GM12878 (cell line): Measurements from ENCODE around the gene NOC2L. TPM values are rescaled to one million over a fixed set of nuclear protein-coding genes. Genes with fewer than 3 reads are reported as not detected.

Experiments used
- ATAC-seq: fragments of 200-7000 bp; cut with Tn5 transposase; 3 replicates; pipeline ENCODE4 v1.9.1; 2020; ENCODE audit warnings: mild to moderate bottlenecking, moderate library complexity
- BruUV-seq: library from RNA; stranded (reverse); fragments of 400-500 nt; replicated peaks from 2 replicates; lab custom pipeline; 2021; lab: Mats Ljungman, UMichigan
- CTCF ChIA-PET: fragments of 300-600 bp; sonication (Branson Sonifier 250); formaldehyde crosslinking; extraction: SDS; loops from one replicate; lab custom pipeline; 2021; ENCODE audit warnings: inconsistent platforms; lab: Yijun Ruan, JAX
- POLR2A ChIA-PET: fragments of 350-600 bp; formaldehyde crosslinking; extraction: SDS; loops from one replicate; lab custom pipeline; 2021; ENCODE audit warnings: inconsistent platforms; lab: Charles Lee
- RAD21 ChIA-PET: fragments of 300-600 bp; sonication (Branson Sonifier 250); formaldehyde crosslinking; loops from one replicate; lab custom pipeline; 2023; ENCODE audit warnings: antibody characterized with exemption; ENCODE audit not compliant: unreplicated experiment; lab: Charles Lee
- SMC1A ChIA-PET: fragments of 300-600 bp; sonication (Branson Sonifier 250); formaldehyde crosslinking; loops from one replicate; lab custom pipeline; 2023; ENCODE audit not compliant: unreplicated experiment, uncharacterized antibody; lab: Charles Lee
- DNase-seq: peaks from one replicate; pipeline ENCODE4 v3.0.0-alpha.2; 2011; ENCODE audit warnings: low read depth, low spot score
- FAIRE-seq: peaks from 3 replicates; lab custom pipeline; 2011; peaks lifted over from hg19 to GRCh38; lab: Jason Lieb, UNC
- H2AFZ ChIP-seq: 2 replicates; pipeline ENCODE4 v1.6.0; 2011; ENCODE audit warnings: low read depth, low read length, control low read depth; ENCODE audit not compliant: control insufficient read depth
- H3K27ac ChIP-seq: 2 replicates; pipeline ENCODE4 v1.5.1; 2011; ENCODE audit warnings: control low read depth; ENCODE audit not compliant: control insufficient read depth, insufficient read depth
- H3K27me3 ChIP-seq, 2 experiments: replicated peaks in 1 of 2; 2 replicates each; pipeline versions ENCODE4 v1.6.0 to v1.6.1; 2011; ENCODE audit warnings: low read length in 1 of 2; ENCODE audit not compliant: control insufficient read depth in 2 of 2, insufficient read depth in 2 of 2
- H3K36me3 ChIP-seq, 2 experiments: 2 replicates each; pipeline ENCODE4 v1.5.1; 2011; ENCODE audit warnings: low read length in 1 of 2; ENCODE audit not compliant: control insufficient read depth in 2 of 2, insufficient read depth in 2 of 2
- H3K4me1 ChIP-seq: 2 replicates; pipeline ENCODE4 v1.6.1; 2011; ENCODE audit warnings: mild to moderate bottlenecking, low read length, moderate library complexity, mixed read lengths; ENCODE audit not compliant: control insufficient read depth, insufficient read depth
- H3K4me2 ChIP-seq: 2 replicates; pipeline ENCODE4 v1.6.0; 2011; ENCODE audit warnings: control low read depth; ENCODE audit not compliant: control insufficient read depth, insufficient read depth
- H3K4me3 ChIP-seq: fragments of 200-600 bp; sonication (generic); 2 replicates; pipeline ENCODE4 v1.5.1; 2016
- H3K79me2 ChIP-seq: 2 replicates; pipeline ENCODE4 v1.6.0; 2011; ENCODE audit warnings: low read length; ENCODE audit not compliant: control insufficient read depth, insufficient read depth
- H3K9ac ChIP-seq: 2 replicates; pipeline ENCODE4 v1.8.0; 2011; ENCODE audit warnings: low read length, control low read depth, mixed read lengths; ENCODE audit not compliant: control insufficient read depth, insufficient read depth
- H3K9me3 ChIP-seq: replicated peaks from 3 replicates; pipeline ENCODE4 v1.5.1; 2011; ENCODE audit warnings: mild to moderate bottlenecking, low read length; ENCODE audit not compliant: control insufficient read depth, insufficient read depth
- H4K20me1 ChIP-seq: 2 replicates; pipeline ENCODE4 v1.6.0; 2011; ENCODE audit not compliant: control insufficient read depth, insufficient read depth
- ATF3 ChIP-seq: IDR thresholded peaks from 2 replicates; pipeline ENCODE4 v1.6.1; 2011; ENCODE audit warnings: low read depth, mild to moderate bottlenecking, low read length, moderate library complexity, borderline replicate concordance; ENCODE audit errors: extremely low read depth
- BHLHE40 ChIP-seq, 2 experiments: fragments of 450-650 bp in 1 of 2; IDR thresholded peaks; 2 replicates each; pipeline ENCODE4 v1.6.1; 2011 to 2017; ENCODE audit warnings: low read depth in 2 of 2, borderline replicate concordance in 1 of 2, improper control_type of control experiment in 1 of 2, low read length in 1 of 2, mild to moderate bottlenecking in 1 of 2
- CREM ChIP-seq: IDR thresholded peaks from 2 replicates; pipeline ENCODE4 v1.6.1; 2014; ENCODE audit warnings: antibody characterized with exemption, low read depth
- CUX1 ChIP-seq: IDR thresholded peaks from 2 replicates; pipeline ENCODE4 v1.6.1; 2012; ENCODE audit warnings: improper control_type of control experiment, low read depth, low read length; ENCODE audit not compliant: insufficient replicate concordance
- E2F4 ChIP-seq: IDR thresholded peaks from 2 replicates; pipeline ENCODE4 v1.6.1; 2012; ENCODE audit warnings: low read depth, low read length, improper control_type of control experiment
- IKZF2 ChIP-seq, 2 experiments: fragments of 450-650 bp; IDR thresholded peaks; 2 replicates each; pipeline ENCODE4 v1.6.1; 2017; ENCODE audit warnings: mild to moderate bottlenecking in 2 of 2, moderate library complexity in 2 of 2
- IRF3 ChIP-seq: fragments of 450-650 bp; IDR thresholded peaks from 2 replicates; pipeline ENCODE4 v1.6.1; 2014; ENCODE audit warnings: mild to moderate bottlenecking
- KLF5 ChIP-seq: fragments of 450-650 bp; IDR thresholded peaks from 2 replicates; pipeline ENCODE4 v1.6.1; 2014; ENCODE audit warnings: mild to moderate bottlenecking; ENCODE audit not compliant: partially characterized antibody
- LARP7 ChIP-seq: fragments of 450-650 bp; IDR thresholded peaks from 2 replicates; pipeline ENCODE4 v1.6.1; 2017; ENCODE audit warnings: mild to moderate bottlenecking
- NFYB ChIP-seq: IDR thresholded peaks from 2 replicates; pipeline ENCODE4 v1.6.1; 2011; ENCODE audit warnings: low read depth, mild to moderate bottlenecking, low read length, improper control_type of control experiment, moderate library complexity; ENCODE audit not compliant: insufficient read depth
- NR2F1 ChIP-seq: fragments of 450-650 bp; conservative IDR thresholded peaks from 2 replicates; pipeline ENCODE4 v1.6.1; 2017; ENCODE audit warnings: mild to moderate bottlenecking
- WRNIP1 ChIP-seq: IDR thresholded peaks from 2 replicates; pipeline ENCODE4 v1.6.1; 2011; ENCODE audit warnings: low read depth, low read length, improper control_type of control experiment, borderline replicate concordance
- YBX1 ChIP-seq: fragments of 450-650 bp; IDR thresholded peaks from 2 replicates; pipeline ENCODE4 v1.6.1; 2016; ENCODE audit warnings: antibody characterized with exemption
- ZNF217 ChIP-seq: fragments of 450-650 bp; IDR thresholded peaks from 2 replicates; pipeline ENCODE4 v1.6.1; 2017; ENCODE audit warnings: antibody characterized with exemption, mild to moderate bottlenecking
- ZNF274 ChIP-seq: IDR thresholded peaks from one replicate; pipeline ENCODE4 v1.8.0; 2011; ENCODE audit not compliant: insufficient read length, insufficient read depth
- WGBS: methylation state at CpG from one replicate; pipeline ENCODE4 v1.1.6; 2016; ENCODE audit warnings: low lambda C conversion rate; ENCODE audit not compliant: insufficient replicate concordance, insufficient coverage; ENCODE audit errors: missing lambda C conversion rate; 5-methylcytosine and 5-hydroxymethylcytosine counted together
- in situ Hi-C: fragments of 300-500 bp; cut with MboI; formaldehyde crosslinking; loops from 9 replicates; pipeline ENCODE4 v1.14.3; 2018; ENCODE audit warnings: mixed read lengths
- intact Hi-C: fragments of 100-400 bp; cut with micrococcal nuclease; formaldehyde crosslinking; loops from one replicate; pipeline ENCODE4 v1.14.2; 2022; ENCODE audit not compliant: unreplicated experiment
- polyA plus RNA-seq, 11 experiments: library from polyadenylated mRNA; depleted of rRNA in 4 of 11; unstranded in 6 of 11; stranded (reverse) in 5 of 11; fragments of >200 nt; fragmentation: Nextera tagmentation in 4 of 11; fragmentation: Illumina TruSeq in 1 of 11; extraction: Ambion mirVana in 4 of 11; extraction: Trizol in 1 of 11; gene quantifications; 1 replicate in 1 of 11; 2 replicates in 10 of 11; pipeline versions ENCODE4 v1.2.1 to v1.2.3, GENCODE V29; 2011 to 2016; ENCODE audit warnings: inconsistent platforms in 2 of 11, missing spikeins in 2 of 11, low read depth in 1 of 11
- total RNA-seq, 4 experiments: library from RNA; depleted of rRNA in 3 of 4; stranded (reverse); fragments of >200 nt in 3 of 4; fragmentation: Illumina TruSeq in 1 of 4; extraction: Trizol in 1 of 4; gene quantifications; 2 replicates each; pipeline versions ENCODE4 v1.2.1 to v1.2.3, GENCODE V29; 2013 to 2021
- TF ChIP-seq, protein P1 (sequence below): IDR thresholded peaks from 2 replicates; pipeline ENCODE4 v1.6.1; 2012; ENCODE audit warnings: low read depth, low read length, improper control_type of control experiment

The NOC2L gene
- total and polyA plus RNA-seq, 10 of the 15 experiments (the other 5 are each of a cell fraction or from before 2014, with no cell fraction given): 1.3 to 171 (median 64.3) TPM

- H3K4me1 ChIP-seq: no peaks in the 10 kb centered on the region
- ATAC-seq: no peak
- in situ Hi-C loops (loop anchor here (5.0 kb wide), 1 partner anchor 80 kb away; no protein-coding TSS in a partner anchor), intact Hi-C loops (no loop called here)
- WGBS: 38% methylated on average over 28 of the region's 28 CpGs
- H3K27me3 ChIP-seq: no peaks in the 10 kb centered on the region
- no peak within 1 kb of the TSS for H3K4me3 ChIP-seq
- ChIA-PET CTCF (interaction anchor here (1.6 to 8.0 kb wide), 7 partner anchors 11 to 310 kb away, joined by 4 to 56 read pairs (median 12); no protein-coding TSS in a partner anchor), RAD21 (interaction anchor here (1.0 to 2.2 kb wide), 6 partner anchors 8 to 309 kb away, joined by 3 to 16 read pairs (median 6); partner anchors contain the start of gene ISG15), POLR2A (interaction anchor here (0.8 kb wide), 2 partner anchors 15 to 32 kb away, joined by 3 read pairs; partner anchors contain the start of genes ISG15 and PLEKHN1), SMC1A (interaction anchor here (0.7 to 2.2 kb wide), 4 partner anchors 15 to 228 kb away, joined by 3 to 5 read pairs (median 4); partner anchors contain the start of gene PLEKHN1)
- H4K20me1 ChIP-seq: no peaks in the 10 kb centered on the region
- no peaks in the 10 kb centered on the region for H3K36me3 ChIP-seq
- no peak for DNase-seq
- no peak for FAIRE-seq
- no TSS peak for BruUV-seq
- no peak within 1 kb of the TSS for H3K4me2 ChIP-seq
- H3K79me2 ChIP-seq: no peaks in the 10 kb centered on the region
- no peak within 1 kb of the TSS for H3K27ac ChIP-seq
- no peaks in the 10 kb centered on the region; the same call in 2 of the 3 replicates for H3K9me3 ChIP-seq
- no peak within 1 kb of the TSS for H2AFZ ChIP-seq
- no peak within 1 kb of the TSS for H3K9ac ChIP-seq
- TF ChIP-seq CUX1: no peak
- no peak for TF ChIP-seq NFYB
- no peak for TF ChIP-seq WRNIP1
- TF ChIP-seq ZNF217: no peak
- no peak for TF ChIP-seq NR2F1
- no peak for TF ChIP-seq E2F4
- TF ChIP-seq IKZF2 (IDR thresholded peaks at IDR 0.05): no peak
- no peak; a peak in 1 of 4 replicates for TF ChIP-seq BHLHE40 (IDR thresholded peaks at IDR 0.05; ENCODE audit: borderline replicate concordance in 1 of 2, low read depth in 2 of 2, low read length in 1 of 2)
- TF ChIP-seq IRF3: no peak
- TF ChIP-seq, protein P1, sequence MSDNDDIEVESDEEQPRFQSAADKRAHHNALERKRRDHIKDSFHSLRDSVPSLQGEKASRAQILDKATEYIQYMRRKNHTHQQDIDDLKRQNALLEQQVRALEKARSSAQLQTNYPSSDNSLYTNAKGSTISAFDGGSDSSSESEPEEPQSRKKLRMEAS: no peak
- TF ChIP-seq KLF5: no peak
- TF ChIP-seq ZNF274: no peak
- TF ChIP-seq LARP7: no peak
- no peak for TF ChIP-seq CREM
- no peak for TF ChIP-seq YBX1
- no peak for TF ChIP-seq ATF3
Observed at GRCh38 chr1:981955-982558, 23.0 kb upstream of the NOC2L start, which contains the start of gene PERM1. Gene PERM1 (minus strand): TSS chr1:982093. CDS start chr1:981029, 1,064 bp downstream.
